ENCODE data around the gene CACNB2.

DNA sequence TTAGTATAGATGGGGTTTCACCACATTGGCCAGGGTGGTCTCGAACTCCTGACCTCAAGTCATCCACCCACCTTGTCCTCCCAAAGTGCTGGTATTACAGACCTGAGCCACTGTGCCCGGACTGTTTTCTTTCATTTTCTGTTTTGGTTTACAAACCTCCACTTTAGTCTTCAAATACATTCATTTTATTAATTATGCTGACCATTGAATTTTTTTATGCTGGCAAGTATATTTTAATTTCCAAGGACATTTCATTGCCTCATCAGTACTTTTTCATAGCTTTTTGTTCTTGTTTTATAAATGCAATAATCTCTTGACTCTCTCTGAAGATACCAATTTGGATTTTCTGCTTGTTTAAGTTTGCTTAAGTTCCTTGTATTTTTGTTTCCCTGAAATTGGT, 170.5 kb downstream of the CACNB2 start:
- TF ChIP-seq, protein P1, sequence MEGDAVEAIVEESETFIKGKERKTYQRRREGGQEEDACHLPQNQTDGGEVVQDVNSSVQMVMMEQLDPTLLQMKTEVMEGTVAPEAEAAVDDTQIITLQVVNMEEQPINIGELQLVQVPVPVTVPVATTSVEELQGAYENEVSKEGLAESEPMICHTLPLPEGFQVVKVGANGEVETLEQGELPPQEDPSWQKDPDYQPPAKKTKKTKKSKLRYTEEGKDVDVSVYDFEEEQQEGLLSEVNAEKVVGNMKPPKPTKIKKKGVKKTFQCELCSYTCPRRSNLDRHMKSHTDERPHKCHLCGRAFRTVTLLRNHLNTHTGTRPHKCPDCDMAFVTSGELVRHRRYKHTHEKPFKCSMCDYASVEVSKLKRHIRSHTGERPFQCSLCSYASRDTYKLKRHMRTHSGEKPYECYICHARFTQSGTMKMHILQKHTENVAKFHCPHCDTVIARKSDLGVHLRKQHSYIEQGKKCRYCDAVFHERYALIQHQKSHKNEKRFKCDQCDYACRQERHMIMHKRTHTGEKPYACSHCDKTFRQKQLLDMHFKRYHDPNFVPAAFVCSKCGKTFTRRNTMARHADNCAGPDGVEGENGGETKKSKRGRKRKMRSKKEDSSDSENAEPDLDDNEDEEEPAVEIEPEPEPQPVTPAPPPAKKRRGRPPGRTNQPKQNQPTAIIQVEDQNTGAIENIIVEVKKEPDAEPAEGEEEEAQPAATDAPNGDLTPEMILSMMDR (IDR thresholded peaks at IDR 0.05): no peak
- no peak for TF ChIP-seq SIN3A (IDR thresholded peaks at IDR 0.05; ENCODE audit: borderline replicate concordance, insufficient read depth, low read depth, low read length)

Data from Panc1 (cell line).